RPMI8226 (cell line): ENCODE data around the gene UBALD1.

Experiments
- DNase-seq: peaks from one replicate; pipeline ENCODE4 v3.0.0-alpha.2; 2015

Gene UBALD1

GRCh38 chr16:4641895-4642294, 27.2 kb upstream of the UBALD1 start:
- DNase-seq = no peak

- DNase-seq = no peak
These were observed 26.6 kb upstream of the UBALD1 start for GRCh38 chr16:4641306-4641687.

- DNase-seq = no peak
These were observed 26.1 kb upstream of the UBALD1 start for GRCh38 chr16:4640572-4641305.

- DNase-seq = no peak
These were observed 25.3 kb upstream of the UBALD1 start for GRCh38 chr16:4639899-4640509.

- no peak for DNase-seq
These were observed 22.9 kb upstream of the UBALD1 start for GRCh38 chr16:4637501-4638166.

- DNase-seq = no peak
These were observed 21.5 kb upstream of the UBALD1 start for GRCh38 chr16:4636196-4636595.

GRCh38 chr16:4634768-4635167, 20.1 kb upstream of the UBALD1 start:
- no peak for DNase-seq

GRCh38 chr16:4633910-4634635, 19.4 kb upstream of the UBALD1 start:
- DNase-seq = no peak

- DNase-seq = no peak
These were observed 16.8 kb upstream of the UBALD1 start for GRCh38 chr16:4631444-4631843.

GRCh38 chr16:4628283-4628682, 13.6 kb upstream of the UBALD1 start:
- no peak for DNase-seq

GRCh38 chr16:4626396-4626795, 11.7 kb upstream of the UBALD1 start:
- DNase-seq = no peak

GRCh38 chr16:4625560-4626159, 11.0 kb upstream of the UBALD1 start:
- DNase-seq = no peak

GRCh38 chr16:4624827-4625559, 10.3 kb upstream of the UBALD1 start:
- DNase-seq = peak; percentile 90

GRCh38 chr16:4624015-4624826, 9.5 kb upstream of the UBALD1 start, which contains the start of gene MGRN1:
MGRN1 (plus strand) TSS chr16:4624826; CDS start chr16:4624961, 135 bp downstream.
- peak; percentile 99 for DNase-seq

- DNase-seq = no peak
These were observed 8.9 kb upstream of the UBALD1 start for GRCh38 chr16:4623593-4623992.

- no peak for DNase-seq
These were observed 4.1 kb upstream of the UBALD1 start for GRCh38 chr16:4618645-4619418.

- DNase-seq = no peak
These were observed 3.2 kb upstream of the UBALD1 start for GRCh38 chr16:4617880-4618279.

- DNase-seq = peak; percentile 100
These were observed 1.5 kb upstream of the UBALD1 start for GRCh38 chr16:4616047-4616811.

GRCh38 chr16:4615384-4616046, 827 bp upstream of the UBALD1 start:
- no peak for DNase-seq
